LoVo (cell line): ENCODE results near the gene MAGI2.

ENCODE experiments used
- DNase-seq: peaks from one replicate; pipeline ENCODE4 v3.0.0-alpha.2; 2016; ENCODE audit warnings: low spot score

The MAGI2 gene

GRCh38 chr7:79376299-79377025 is 77.0 kb downstream of the MAGI2 start:
- DNase-seq: no peak

- DNase-seq: no peak
Measured at GRCh38 chr7:79361214-79361613, 92.3 kb downstream of the MAGI2 start.

GRCh38 chr7:79359827-79360226 is 93.6 kb downstream of the MAGI2 start:
- DNase-seq: no peak

- DNase-seq: no peak
Measured at GRCh38 chr7:79357101-79357500, 96.4 kb downstream of the MAGI2 start.

GRCh38 chr7:79353720-79354468 is 99.6 kb downstream of the MAGI2 start:
- no peak for DNase-seq

GRCh38 chr7:79352323-79352722 is 101.1 kb downstream of the MAGI2 start:
- no peak for DNase-seq

- DNase-seq: no peak
Measured at GRCh38 chr7:79347351-79347750, 106.1 kb downstream of the MAGI2 start.

- DNase-seq: no peak
Measured at GRCh38 chr7:79341902-79342301, 111.6 kb downstream of the MAGI2 start.

- no peak for DNase-seq
Measured at GRCh38 chr7:79340212-79340611, 113.3 kb downstream of the MAGI2 start.

- DNase-seq: no peak
Measured at GRCh38 chr7:79339208-79339925, 114.1 kb downstream of the MAGI2 start.

GRCh38 chr7:79337717-79338116 is 115.8 kb downstream of the MAGI2 start:
- no peak for DNase-seq

GRCh38 chr7:79334841-79335240 is 118.6 kb downstream of the MAGI2 start:
- DNase-seq: no peak

- DNase-seq: no peak
Measured at GRCh38 chr7:79334334-79334733, 119.1 kb downstream of the MAGI2 start.

- no peak for DNase-seq
Measured at GRCh38 chr7:79332091-79332490, 121.4 kb downstream of the MAGI2 start.

- no peak for DNase-seq
Measured at GRCh38 chr7:79329464-79329863, 124.0 kb downstream of the MAGI2 start.

- DNase-seq: no peak
Measured at GRCh38 chr7:79320741-79321473, 132.6 kb downstream of the MAGI2 start.

- no peak for DNase-seq
Measured at GRCh38 chr7:79319369-79319768, 134.1 kb downstream of the MAGI2 start.

- DNase-seq: peak; percentile 84
Measured at GRCh38 chr7:79317728-79318127, 135.7 kb downstream of the MAGI2 start.

GRCh38 chr7:79312022-79312421 is 141.4 kb downstream of the MAGI2 start:
- no peak for DNase-seq

GRCh38 chr7:79308192-79308591 is 145.3 kb downstream of the MAGI2 start:
- no peak for DNase-seq

GRCh38 chr7:79307376-79307775 is 146.1 kb downstream of the MAGI2 start:
- DNase-seq: no peak

GRCh38 chr7:79304711-79305110 is 148.8 kb downstream of the MAGI2 start:
- no peak for DNase-seq
